GM23248 (cell line): ENCODE data around the gene PIP5K1B. TPM values are rescaled to one million over a fixed set of nuclear protein-coding genes. Genes with fewer than 3 reads are reported as not detected.

Source experiments
- DNase-seq: peaks from one replicate; pipeline ENCODE4 v3.0.0-alpha.2; 2015
- H2AFZ ChIP-seq: fragments of 200-600 bp; sonication (generic); 2 replicates; pipeline ENCODE4 v1.6.1; 2016; ENCODE audit warnings: antibody characterized with exemption
- H3F3A ChIP-seq: fragments of 200-600 bp; sonication (generic); 2 replicates; pipeline ENCODE4 v1.6.1; 2016; ENCODE audit warnings: mild to moderate bottlenecking, antibody characterized with exemption, mixed run types; ENCODE audit not compliant: insufficient read depth
- H3K27ac ChIP-seq: fragments of 200-600 bp; sonication (generic); 2 replicates; pipeline ENCODE4 v1.5.1; 2016; ENCODE audit warnings: mild to moderate bottlenecking
- H3K27me3 ChIP-seq: fragments of 200-600 bp; sonication (generic); replicated peaks from 2 replicates; pipeline ENCODE4 v1.6.1; 2016; ENCODE audit warnings: mild to moderate bottlenecking; ENCODE audit not compliant: insufficient read depth
- H3K36me3 ChIP-seq: fragments of 200-600 bp; sonication (generic); 2 replicates; pipeline ENCODE4 v1.6.1; 2016; ENCODE audit warnings: low read depth, mild to moderate bottlenecking
- H3K4me1 ChIP-seq: fragments of 200-600 bp; sonication (generic); 2 replicates; pipeline ENCODE4 v1.6.1; 2016; ENCODE audit warnings: mild to moderate bottlenecking; ENCODE audit not compliant: insufficient read depth
- H3K4me2 ChIP-seq: fragments of 200-600 bp; sonication (generic); one replicate; pipeline ENCODE4 v1.6.1; 2016; ENCODE audit warnings: mild to moderate bottlenecking; ENCODE audit not compliant: unreplicated experiment
- H3K4me3 ChIP-seq: fragments of 200-600 bp; sonication (generic); 2 replicates; pipeline ENCODE4 v1.5.1; 2016; ENCODE audit warnings: mild to moderate bottlenecking
- H3K79me2 ChIP-seq: fragments of 200-600 bp; sonication (generic); 2 replicates; pipeline ENCODE4 v1.6.1; 2016; ENCODE audit warnings: mild to moderate bottlenecking; ENCODE audit not compliant: insufficient read depth
- H3K9ac ChIP-seq: fragments of 200-600 bp; sonication (generic); 2 replicates; pipeline ENCODE4 v1.6.1; 2016; ENCODE audit warnings: mild to moderate bottlenecking
- H3K9me2 ChIP-seq: fragments of 200-600 bp; sonication (generic); 2 replicates; pipeline ENCODE4 v1.6.1; 2016; ENCODE audit warnings: mixed run types, mild to moderate bottlenecking, moderate library complexity; ENCODE audit not compliant: insufficient read depth
- H3K9me3 ChIP-seq: fragments of 200-600 bp; sonication (generic); one replicate; pipeline ENCODE4 v1.6.1; 2017; ENCODE audit warnings: low read depth
- H4K20me1 ChIP-seq: fragments of 200-600 bp; sonication (generic); 2 replicates; pipeline ENCODE4 v1.6.0; 2016; ENCODE audit not compliant: insufficient read depth
- EZH2 ChIP-seq: fragments of 200-600 bp; sonication (generic); IDR thresholded peaks from 2 replicates; pipeline ENCODE4 v1.6.1; 2018; ENCODE audit warnings: antibody characterized with exemption, mild to moderate bottlenecking; ENCODE audit not compliant: insufficient read depth, poor library complexity, severe bottlenecking
- EZH2phosphoT487 ChIP-seq: fragments of 200-600 bp; sonication (generic); IDR thresholded peaks from 2 replicates; pipeline ENCODE4 v1.6.1; 2018; ENCODE audit warnings: antibody characterized with exemption, moderate library complexity, mild to moderate bottlenecking, low read depth; ENCODE audit not compliant: insufficient read depth
- WGBS, 2 experiments: methylation state at CpG; one replicate each; pipeline ENCODE4 v1.1.6; 2015 to 2017; ENCODE audit warnings: low lambda C conversion rate in 2 of 2, low coverage in 1 of 2; ENCODE audit errors: missing lambda C conversion rate in 2 of 2; 5-methylcytosine and 5-hydroxymethylcytosine counted together
- in situ Hi-C: fragments of 300-500 bp; cut with MboI; formaldehyde crosslinking; loops from 2 replicates; pipeline ENCODE4 v1.15.0; 2020
- polyA plus RNA-seq: library from polyadenylated mRNA; unstranded; fragments of >200 nt; fragmentation: Nextera tagmentation; extraction: Ambion mirVana; gene quantifications from 2 replicates; pipeline ENCODE4 v1.2.1, GENCODE V29; 2016
- total RNA-seq: library from RNA; depleted of rRNA; stranded (reverse); fragments of >200 nt; shearing (Covaris generic); gene quantifications from 2 replicates; pipeline ENCODE4 v1.2.3, GENCODE V29; 2014

Gene PIP5K1B
- total and polyA plus RNA-seq, 2 experiments from 2014 or later: not detected

DNA sequence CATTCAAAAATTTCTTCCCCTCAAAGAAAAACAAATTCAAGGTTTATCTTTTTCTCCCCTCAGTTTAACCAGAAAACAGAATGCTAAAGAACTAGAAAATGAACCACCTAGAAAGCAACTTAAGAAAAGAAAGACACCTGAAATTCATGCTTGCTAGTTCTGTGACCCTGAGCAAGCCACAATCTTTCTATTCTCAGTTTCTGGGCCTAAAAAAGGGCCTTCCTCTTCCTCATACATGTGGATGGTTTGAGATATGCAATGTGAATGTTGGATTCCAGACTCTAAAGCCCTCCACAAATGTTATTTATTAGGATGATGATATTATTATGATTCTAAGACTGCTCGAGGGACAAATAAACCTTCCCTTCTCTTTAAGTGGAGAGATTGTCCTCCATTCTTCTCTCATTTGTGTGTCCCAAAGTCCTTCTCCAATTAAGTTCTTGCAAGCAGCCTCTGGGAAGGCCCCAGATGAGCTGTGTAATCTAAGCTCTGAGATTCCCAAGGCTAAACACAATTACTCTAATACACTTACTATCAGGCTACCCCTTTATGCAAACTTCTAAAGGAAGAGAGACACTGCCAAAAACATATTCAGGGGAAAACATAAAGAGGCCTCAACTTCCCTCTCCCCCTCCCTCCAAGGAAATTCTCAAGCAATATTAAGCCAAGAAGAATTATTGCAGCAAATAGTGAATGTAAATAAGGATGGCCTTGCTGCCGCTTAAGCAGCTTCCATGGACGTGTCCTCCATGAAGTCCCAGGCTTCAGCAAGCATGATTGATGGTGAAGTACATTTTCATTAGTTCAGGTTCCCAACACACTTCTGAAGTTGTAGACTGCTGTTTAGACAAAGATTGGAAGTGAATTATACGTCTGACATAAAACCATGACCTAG is 228.6 kb downstream of the PIP5K1B start:
- WGBS, 2 experiments: 30 to 34% methylated on average over 4 of the region's 4 CpGs
- H3K9me3 ChIP-seq: no peaks in the 10 kb centered on the region

GRCh38 chr9:68934329-68934644 is 229.2 kb downstream of the PIP5K1B start:
- 0% methylated on average over 1 of the region's 1 CpG for WGBS, 2 experiments
- no peaks in the 10 kb centered on the region for H3F3A ChIP-seq
- no peak overlapping the region for H3K9ac ChIP-seq
- no peak for DNase-seq
- H3K27ac ChIP-seq: no peak overlapping the region
- H3K4me3 ChIP-seq: no peak overlapping the region
- no peaks in the 10 kb centered on the region for H3K9me2 ChIP-seq
- no peaks in the 10 kb centered on the region for H3K4me1 ChIP-seq
- in situ Hi-C loops: no loop called here
- no peaks in the 10 kb centered on the region for H3K9me3 ChIP-seq
- H3K27me3 ChIP-seq: 0 out of 2 replicates have a peak, but pooled peaks cover 8% of the 10 kb centered on the region
- H3K79me2 ChIP-seq: no peaks in the 10 kb centered on the region
- TF ChIP-seq EZH2phosphoT487: no peak
- no peak for TF ChIP-seq EZH2
- H3K4me2 ChIP-seq: no peak overlapping the region
- H2AFZ ChIP-seq: no peak overlapping the region
- H3K36me3 ChIP-seq: no peaks in the 10 kb centered on the region
- H4K20me1 ChIP-seq: no peaks in the 10 kb centered on the region

More for the DNA sequence above, 228.6 kb downstream of the PIP5K1B start:
- 0 out of 2 replicates have a peak, but pooled peaks cover 8% of the 10 kb centered on the region for H3K27me3 ChIP-seq
- TF ChIP-seq EZH2phosphoT487 (no peak), EZH2 (no peak)
- no peak overlapping the region for H2AFZ ChIP-seq
- no peak for DNase-seq
- H3K4me2 ChIP-seq: no peak overlapping the region
- H3K4me3 ChIP-seq: no peak overlapping the region
- no peaks in the 10 kb centered on the region for H3K9me2 ChIP-seq
- H3K4me1 ChIP-seq: no peaks in the 10 kb centered on the region
- H3K9ac ChIP-seq: no peak overlapping the region
- H3F3A ChIP-seq: no peaks in the 10 kb centered on the region
- no peaks in the 10 kb centered on the region for H3K79me2 ChIP-seq
- no peaks in the 10 kb centered on the region for H3K36me3 ChIP-seq
- H4K20me1 ChIP-seq: no peaks in the 10 kb centered on the region
- H3K27ac ChIP-seq: no peak overlapping the region
- in situ Hi-C loops: no loop called here

GRCh38 chr9:68940573-68940972 is 235.5 kb downstream of the PIP5K1B start:
- H3F3A ChIP-seq: no peaks in the 10 kb centered on the region
- H3K36me3 ChIP-seq: no peaks in the 10 kb centered on the region
- H3K27me3 ChIP-seq: 0 out of 2 replicates have a peak, but pooled peaks cover 8% of the 10 kb centered on the region
- no peak overlapping the region for H3K4me2 ChIP-seq
- no peak overlapping the region for H3K27ac ChIP-seq
- in situ Hi-C loops: no loop called here
- no peaks in the 10 kb centered on the region for H4K20me1 ChIP-seq
- no peak for TF ChIP-seq EZH2
- TF ChIP-seq EZH2phosphoT487: no peak
- no peaks in the 10 kb centered on the region for H3K9me2 ChIP-seq
- H3K9ac ChIP-seq: no peak overlapping the region
- WGBS, 2 experiments: 15 to 16% methylated on average over 6 of the region's 6 CpGs
- no peak overlapping the region for H2AFZ ChIP-seq
- no peak overlapping the region for H3K4me3 ChIP-seq
- H3K4me1 ChIP-seq: no peaks in the 10 kb centered on the region
- H3K79me2 ChIP-seq: no peaks in the 10 kb centered on the region
- no peak for DNase-seq
- H3K9me3 ChIP-seq: no peaks in the 10 kb centered on the region

DNA sequence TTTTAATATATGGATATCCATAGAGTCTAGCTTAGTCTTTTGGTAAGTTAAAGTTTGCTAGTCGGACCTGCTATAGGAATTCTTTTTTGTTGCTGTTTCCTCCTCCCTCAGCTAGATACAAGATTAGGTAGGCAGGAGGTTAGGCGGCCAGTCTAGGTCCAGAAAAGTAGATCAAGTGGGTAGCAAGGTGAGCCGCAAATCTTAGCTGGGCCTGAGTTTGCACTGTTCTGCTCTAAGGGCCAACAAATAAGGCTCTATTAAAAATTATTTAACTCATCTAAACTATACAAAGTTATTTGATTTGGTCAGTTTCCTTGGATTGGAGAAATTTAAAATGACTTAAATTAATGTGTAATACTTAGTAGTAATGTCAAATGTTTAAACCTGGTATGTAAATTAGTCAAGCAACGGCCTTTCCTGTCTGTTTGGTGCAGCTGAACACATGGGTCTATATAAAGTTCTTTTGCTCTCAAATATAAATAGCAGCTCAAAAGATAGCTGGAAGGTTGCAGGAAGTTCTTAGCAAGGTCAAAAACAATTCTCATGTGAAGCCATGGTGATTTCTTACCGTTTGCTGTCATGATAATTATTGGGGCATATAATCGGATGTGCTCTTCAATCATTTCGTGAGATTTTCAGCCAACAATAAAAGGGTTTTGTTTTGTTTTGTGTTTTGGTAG is 236.9 kb downstream of the PIP5K1B start:
- in situ Hi-C loops: no loop called here
- no peak overlapping the region for H3K9ac ChIP-seq
- no peaks in the 10 kb centered on the region for H3F3A ChIP-seq
- H4K20me1 ChIP-seq: no peaks in the 10 kb centered on the region
- H3K36me3 ChIP-seq: no peaks in the 10 kb centered on the region
- no peak for DNase-seq
- H3K27ac ChIP-seq: no peak overlapping the region
- no peak overlapping the region for H3K4me3 ChIP-seq
- H3K9me2 ChIP-seq: no peaks in the 10 kb centered on the region
- 41 to 44% methylated on average over 7 of the region's 7 CpGs for WGBS, 2 experiments
- no peak overlapping the region for H2AFZ ChIP-seq
- H3K27me3 ChIP-seq: 0 out of 2 replicates have a peak, but pooled peaks cover 5% of the 10 kb centered on the region
- H3K4me2 ChIP-seq: no peak overlapping the region
- no peaks in the 10 kb centered on the region for H3K4me1 ChIP-seq
- no peaks in the 10 kb centered on the region for H3K79me2 ChIP-seq
- no peaks in the 10 kb centered on the region for H3K9me3 ChIP-seq
- TF ChIP-seq EZH2phosphoT487 (no peak), EZH2 (no peak)
